OCI-LY3 (cell line): ENCODE data around the gene MAGI1.

Experiments used
- CTCF ChIP-seq: fragments of 200-600, 300-600 bp; sonication (generic); IDR thresholded peaks from 2 replicates; pipeline ENCODE4 v1.5.1; 2014; ENCODE audit warnings: antibody characterized with exemption, low read length, low read depth
- EZH2phosphoT487 ChIP-seq: fragments of 200-600 bp; shearing (Covaris generic); IDR thresholded peaks from 2 replicates; pipeline ENCODE4 v1.6.1; 2018; ENCODE audit warnings: antibody characterized with exemption, mixed run types, low read depth

- TF ChIP-seq CTCF, result no peak
- no peak for TF ChIP-seq EZH2phosphoT487
These were observed 669.9 kb downstream of the MAGI1 start for GRCh38 chr3:65368866-65369265.
